GM19438 (cell line): ENCODE measurements around the gene DUSP16.
"Not testable (repeated sequence)": the region's sequence is repeated elsewhere in the genome, so short reads cannot be mapped to it uniquely, and the experiment has no call there.

Experiments
- ATAC-seq: cut with Tn5 transposase; IDR thresholded peaks from one replicate; pipeline ENCODE4 v1.9.1; 2021; ENCODE audit warnings: low read depth; ENCODE audit not compliant: unreplicated experiment

Gene DUSP16

DNA sequence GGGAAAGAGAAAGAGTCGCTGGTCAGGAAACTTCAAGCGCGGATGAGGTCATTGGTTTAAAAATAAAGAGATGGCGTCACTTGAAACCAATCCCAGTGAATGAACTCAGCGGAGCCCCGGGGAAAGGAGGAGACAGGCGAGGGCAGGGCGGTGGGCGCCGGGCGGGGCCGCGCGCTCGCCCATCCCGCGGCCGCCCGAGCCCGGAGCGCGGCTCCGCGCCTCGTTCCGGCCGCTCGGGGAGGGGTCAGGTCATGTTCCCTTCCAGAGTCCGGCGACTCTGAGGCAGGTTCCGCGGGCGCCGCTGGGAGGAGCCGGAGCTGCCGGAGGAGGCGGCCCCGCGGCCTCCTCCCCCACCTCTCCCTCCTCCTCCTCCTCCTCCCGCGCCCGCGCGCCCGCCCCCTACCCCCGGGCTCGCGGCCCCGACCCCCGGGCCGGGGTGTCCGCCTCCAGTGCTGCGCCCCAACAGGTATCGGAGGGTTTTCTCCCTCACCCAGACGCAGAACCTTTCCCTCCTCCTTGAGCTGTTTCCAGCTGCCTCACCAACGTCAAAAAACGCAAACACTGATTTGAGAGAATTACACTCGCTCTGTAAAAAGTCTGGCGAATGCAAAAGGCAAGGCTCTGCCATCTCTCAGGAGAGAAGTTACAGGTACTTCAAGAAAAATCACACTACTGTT is at the start of gene DUSP16:
DUSP16 (minus strand) TSS at position 279 of the 677 bp plus-strand sequence. CDS start 41,765 bp downstream, outside the sequence.
- ATAC-seq = peak; percentile 62

DNA sequence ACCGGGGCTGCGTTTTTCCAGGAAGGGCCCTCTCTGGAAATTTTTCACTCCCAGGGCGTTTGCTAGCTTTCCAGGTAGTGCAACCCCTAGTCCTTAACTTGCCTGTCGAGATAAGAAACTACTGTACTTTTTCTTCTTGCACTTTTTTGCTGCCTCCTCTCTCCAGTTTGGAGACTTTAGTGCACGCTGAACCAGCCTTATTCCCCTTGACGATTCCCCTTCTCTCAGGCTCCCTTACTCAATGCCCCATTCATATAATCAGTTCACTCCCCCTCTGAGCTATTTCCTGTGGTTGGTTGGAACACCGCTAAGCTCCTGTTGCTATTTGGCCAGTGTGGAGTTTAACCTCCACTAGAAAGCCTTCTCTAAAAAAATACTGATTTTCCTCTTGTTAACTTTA is 49.7 kb upstream of the DUSP16 start:
- ATAC-seq = no peak

DNA sequence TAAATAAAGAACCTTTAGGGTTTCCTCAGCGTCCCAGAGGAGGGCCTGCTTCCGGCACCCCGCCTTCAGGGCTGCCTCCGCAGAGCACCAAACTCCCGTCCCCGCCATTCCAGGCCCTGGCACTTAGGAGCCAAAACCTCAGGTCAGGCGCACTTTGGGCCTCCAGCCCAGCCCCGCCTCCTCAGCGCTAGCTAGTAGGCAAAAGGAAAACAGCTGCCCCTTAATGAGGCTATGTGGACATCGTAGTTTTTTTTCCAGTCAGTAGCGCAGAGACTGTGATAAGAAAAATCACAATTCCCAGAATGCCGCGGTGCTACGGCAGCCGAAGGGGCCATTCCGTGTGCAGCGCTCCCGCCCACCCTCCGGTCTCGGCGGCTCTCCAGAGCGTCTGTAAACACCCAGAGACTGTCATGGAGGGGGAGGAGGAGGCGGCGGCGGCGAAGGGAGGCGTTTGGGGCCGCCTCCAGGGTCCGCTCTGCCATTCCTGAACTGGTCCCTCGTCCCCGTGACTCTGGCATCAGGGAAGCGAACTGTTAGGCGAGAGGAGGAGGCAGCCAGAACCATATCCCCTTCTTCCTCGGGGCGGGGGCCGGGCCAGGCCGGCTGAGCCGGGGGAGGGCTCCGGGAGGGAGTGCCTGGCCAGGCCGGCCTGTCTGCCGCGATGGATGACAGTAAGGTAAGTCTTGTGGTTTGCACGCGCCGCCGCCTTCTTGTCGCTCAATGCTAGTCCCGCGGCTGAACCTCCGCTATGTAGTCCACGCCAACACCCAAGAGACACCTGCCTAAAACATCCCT is 49.0 kb upstream of the DUSP16 start, which contains the start of gene CREBL2:
CREBL2 (plus strand) TSS at position 365 of the 795 bp plus-strand sequence; CDS start at position 662, 297 bp downstream.
- peak; percentile 73 for ATAC-seq

GRCh38 chr12:12610711-12611110 is 48.0 kb upstream of the DUSP16 start:
- no peak for ATAC-seq

DNA sequence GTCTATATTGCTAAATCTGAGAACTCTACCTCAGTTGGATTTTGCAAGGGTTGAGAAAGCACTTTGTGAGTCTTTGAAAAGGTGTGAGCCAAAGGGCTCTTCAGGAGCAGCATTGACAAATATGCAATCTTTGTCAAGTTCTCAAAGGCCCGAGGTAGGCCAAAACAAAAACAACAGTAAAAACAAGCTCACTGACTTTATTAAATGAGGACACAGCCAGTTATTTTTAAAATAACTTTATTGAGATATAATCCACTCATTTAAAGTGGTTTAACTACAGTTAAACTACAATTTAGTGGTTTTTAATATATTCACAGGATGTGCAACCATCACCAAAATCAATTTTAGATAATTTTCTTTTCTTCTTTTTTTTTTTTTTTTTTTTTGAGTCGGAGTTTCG is 47.0 kb upstream of the DUSP16 start:
- no peak for ATAC-seq

DNA sequence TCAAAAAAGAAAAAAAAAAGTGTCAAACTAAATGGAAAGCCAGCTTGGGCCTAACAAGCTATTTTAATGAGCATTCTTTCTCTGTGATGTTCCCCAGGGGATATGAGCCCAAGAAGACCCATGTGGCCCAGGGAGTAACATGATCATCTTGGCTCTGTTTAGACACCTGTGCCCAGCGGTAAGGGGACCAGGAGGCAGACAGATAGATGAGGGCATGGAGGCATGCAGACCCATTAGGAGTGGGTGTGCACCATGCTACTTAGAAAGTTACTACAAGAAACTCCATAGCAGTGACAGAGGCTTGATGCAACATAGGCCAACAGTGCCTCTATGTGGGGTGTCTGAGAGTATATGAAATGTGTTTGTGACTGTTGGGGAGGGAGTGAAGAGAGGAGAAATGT is 45.9 kb upstream of the DUSP16 start:
- ATAC-seq = no peak

GRCh38 chr12:12606781-12607589 is 44.3 kb upstream of the DUSP16 start:
- ATAC-seq = no peak

DNA sequence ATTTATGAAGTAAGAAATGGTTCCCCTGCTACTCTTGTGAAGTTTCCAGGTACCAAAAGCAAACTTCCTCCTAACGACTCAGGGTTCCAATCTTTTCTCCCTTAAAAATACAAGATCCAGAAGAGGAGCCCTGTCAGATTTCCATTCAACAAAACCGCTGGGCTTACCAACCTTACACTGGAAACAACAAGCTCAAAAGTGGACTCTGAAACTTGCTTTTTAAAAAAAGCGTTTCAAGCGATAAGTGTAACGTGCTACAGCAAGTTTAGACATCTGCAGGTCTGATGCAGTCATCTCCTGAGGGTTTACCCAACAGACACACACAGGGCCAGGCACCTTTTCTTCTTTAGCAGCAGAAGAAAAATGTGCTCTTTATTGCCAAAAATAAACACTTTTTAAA is 42.1 kb upstream of the DUSP16 start:
- ATAC-seq = no peak

GRCh38 chr12:12600659-12601058 is 38.0 kb upstream of the DUSP16 start:
- no peak for ATAC-seq

DNA sequence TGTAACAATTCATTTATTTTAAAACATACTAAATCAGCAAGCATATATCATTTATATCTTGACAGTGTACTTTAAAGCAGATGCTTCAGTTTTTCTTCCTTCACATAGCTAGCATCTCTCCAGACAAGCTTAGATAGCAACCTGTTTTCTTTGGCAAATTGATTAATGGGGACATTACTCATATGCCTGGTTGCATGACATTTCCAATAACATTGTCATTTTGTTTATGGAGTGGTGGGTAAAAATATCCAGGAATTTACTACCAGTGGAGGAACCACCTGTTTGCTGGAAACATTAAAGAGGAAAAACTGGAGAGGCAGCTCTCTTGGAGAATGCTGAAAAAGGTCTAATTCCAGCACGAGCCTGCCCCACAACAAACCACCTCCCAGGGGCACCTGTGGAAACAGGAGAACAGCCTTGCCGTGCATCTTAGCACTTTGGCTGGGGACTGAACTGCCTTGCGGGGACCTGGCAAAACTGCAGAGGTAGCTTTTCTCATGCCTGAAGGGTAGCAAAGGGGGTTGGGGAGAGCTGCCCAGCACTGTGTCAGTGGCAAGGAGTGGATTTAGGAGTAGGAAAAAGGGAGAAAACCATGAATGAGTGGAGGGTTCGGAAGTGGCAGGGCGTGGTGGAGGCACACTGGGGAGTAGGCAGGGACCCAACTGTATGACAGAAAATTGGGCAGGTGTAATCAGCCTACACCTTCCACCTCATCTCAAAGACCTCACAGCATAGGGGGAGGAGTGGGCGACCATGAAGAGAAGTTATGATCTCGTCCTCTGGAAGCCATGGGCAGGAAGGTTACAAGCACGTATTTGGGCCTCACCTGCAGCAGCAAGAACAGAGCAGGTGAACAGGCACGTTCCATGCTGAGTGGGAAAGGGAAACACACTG is 37.3 kb upstream of the DUSP16 start:
- no peak for ATAC-seq

GRCh38 chr12:12598864-12599263 is 36.2 kb upstream of the DUSP16 start:
- ATAC-seq = no peak

- ATAC-seq = not testable (repeated sequence)
These were observed 33.9 kb upstream of the DUSP16 start for GRCh38 chr12:12596598-12596997.

- not testable (repeated sequence) for ATAC-seq
These were observed 33.3 kb upstream of the DUSP16 start for GRCh38 chr12:12595929-12596328.

- no peak for ATAC-seq
These were observed 30.3 kb upstream of the DUSP16 start for GRCh38 chr12:12592930-12593329.

GRCh38 chr12:12590961-12591360 is 28.3 kb upstream of the DUSP16 start:
- ATAC-seq = no peak

- not testable (repeated sequence) for ATAC-seq
These were observed 25.8 kb upstream of the DUSP16 start for GRCh38 chr12:12588436-12588835.

DNA sequence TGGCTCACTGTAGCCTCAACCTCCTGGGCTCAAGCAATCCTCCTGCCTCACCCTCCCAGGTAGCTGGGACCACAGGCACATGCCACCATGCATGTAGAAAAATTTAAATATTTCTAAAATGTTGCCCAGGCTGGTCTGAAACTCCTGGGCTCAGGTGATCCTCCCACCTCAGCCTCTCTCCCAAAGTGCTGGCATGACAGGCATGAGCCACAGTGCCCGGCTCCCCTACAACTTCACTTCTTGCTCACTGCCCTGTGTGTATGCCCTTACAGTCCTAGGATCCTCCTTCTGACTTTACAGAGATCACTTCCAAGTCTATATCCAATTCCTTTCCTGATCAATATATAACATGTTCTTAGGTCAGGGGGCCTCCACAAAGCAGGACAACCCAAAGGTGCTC is 25.2 kb upstream of the DUSP16 start:
- ATAC-seq = no peak

DNA sequence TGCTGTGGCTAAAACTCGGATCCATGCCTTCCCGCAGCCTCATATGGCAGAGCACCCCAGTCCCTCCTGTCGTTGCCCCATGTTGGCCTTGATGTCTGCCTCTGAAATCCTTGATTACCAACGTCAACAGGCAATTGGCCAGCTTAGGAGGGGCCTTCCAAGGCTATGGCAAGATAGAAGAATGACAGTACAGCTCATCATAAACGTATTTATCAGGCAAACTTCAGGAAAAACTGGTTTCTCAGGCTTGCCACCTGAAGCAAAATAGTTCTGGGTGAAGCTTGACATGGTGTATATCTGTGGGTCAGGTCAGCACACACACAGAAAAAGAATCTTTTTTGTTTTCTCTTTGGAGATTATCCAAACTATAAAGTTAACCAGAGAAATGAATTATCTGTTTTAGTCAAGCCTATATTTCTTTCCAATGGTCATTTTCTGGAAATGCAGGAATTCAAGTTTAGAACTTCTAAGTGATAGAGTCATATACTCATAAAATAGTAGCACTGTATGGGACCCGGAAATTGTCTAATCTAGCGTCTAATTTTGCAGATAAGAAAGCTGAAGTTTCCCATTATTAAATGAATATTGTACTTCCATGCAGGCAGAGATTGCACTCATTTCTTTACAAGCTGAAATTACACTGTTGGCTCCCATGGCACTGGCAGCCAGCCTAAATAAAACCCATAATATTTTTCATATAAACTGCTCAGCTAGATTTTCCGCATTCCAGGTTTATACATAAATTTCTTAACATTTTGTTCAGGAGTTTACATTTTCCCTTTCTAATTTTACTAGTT is 24.4 kb upstream of the DUSP16 start:
- no peak for ATAC-seq
